ENCODE data around the gene SNN.

Gene SNN

DNA sequence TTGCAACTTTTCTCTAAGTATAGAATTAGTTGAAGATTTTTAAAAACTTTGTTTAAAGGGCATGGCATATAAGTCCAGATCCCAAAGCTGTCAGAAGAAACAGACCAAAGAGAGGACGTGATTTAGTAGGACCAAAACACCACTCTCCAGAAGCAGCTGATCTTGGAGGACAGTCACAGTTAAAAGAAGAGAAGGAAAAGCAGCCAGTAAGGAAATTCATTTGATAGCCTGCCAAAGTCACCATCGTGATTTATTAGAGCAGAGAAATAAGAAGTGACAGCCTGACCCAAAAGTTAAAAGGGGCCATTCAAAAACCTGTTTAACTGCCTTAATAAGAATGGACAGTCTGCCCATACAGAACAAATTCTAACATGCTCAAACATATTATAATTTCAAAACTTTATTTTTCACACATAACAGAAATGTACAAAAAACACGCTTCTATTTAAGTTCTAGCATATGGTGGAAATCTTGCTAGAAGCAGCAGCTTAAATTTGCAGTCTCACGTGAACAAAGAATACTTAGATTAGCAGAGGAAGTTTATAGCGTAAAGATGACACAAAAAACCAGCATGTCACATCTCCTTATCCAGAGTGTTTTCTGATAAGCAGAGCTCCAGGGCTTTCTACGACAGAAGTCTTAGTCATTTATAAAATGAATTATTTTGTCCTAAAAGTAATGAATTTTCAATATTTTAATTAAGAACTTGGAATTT lies 37.2 kb downstream of the SNN start:
- FAIRE-seq, result no peak

DNA sequence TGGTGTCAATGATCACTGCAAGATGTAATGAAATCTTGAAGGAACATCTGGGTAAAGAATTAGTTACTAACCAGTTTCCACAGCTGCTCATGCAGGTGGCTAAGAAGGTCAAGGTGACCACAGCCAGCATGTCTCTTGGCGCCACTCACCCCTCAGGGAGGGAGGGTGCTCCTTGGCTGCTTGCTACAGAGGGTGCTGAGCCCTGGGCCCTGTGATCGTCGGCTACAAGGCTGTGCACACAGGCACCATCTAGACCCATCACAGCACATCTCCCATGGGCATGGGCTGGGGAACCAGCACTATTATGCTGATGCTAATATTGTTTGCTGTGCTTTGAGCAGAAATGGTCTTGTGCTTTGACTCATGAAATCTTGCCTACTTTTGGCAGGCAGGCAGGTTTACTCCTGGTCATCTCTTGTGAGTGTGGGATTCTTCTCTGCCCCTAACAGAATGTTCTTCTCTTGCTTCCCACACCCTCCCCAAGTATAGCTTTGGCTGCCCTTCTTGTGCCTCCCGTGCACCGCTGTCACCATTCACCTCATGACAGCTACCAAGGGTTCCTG lies 38.0 kb downstream of the SNN start:
- FAIRE-seq, result no peak

DNA sequence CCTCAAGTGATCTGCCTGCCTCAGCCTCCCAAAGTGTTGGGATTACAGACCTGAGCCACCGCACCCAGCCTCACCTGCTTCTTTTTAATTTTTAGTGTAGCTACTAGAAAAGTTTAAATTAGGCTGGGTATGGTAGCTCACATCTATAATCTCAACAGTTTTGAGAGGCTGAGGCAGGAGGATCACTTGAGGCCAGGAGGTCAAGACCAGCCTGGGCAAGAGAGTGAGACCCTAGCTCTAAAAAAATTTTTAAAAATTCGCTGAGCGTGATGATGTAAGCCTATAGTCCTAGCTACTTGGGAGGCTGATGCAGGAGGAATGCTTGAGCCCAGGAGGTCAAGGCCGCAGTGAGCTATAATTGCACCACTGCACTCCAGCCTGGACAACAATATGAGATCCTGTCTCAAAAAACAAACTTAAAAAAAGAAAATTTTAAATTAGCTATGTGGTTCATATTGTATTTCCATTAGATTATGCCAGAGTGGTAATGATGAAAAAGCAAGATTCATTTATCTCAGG lies 39.5 kb downstream of the SNN start:
- no peak for FAIRE-seq

DNA sequence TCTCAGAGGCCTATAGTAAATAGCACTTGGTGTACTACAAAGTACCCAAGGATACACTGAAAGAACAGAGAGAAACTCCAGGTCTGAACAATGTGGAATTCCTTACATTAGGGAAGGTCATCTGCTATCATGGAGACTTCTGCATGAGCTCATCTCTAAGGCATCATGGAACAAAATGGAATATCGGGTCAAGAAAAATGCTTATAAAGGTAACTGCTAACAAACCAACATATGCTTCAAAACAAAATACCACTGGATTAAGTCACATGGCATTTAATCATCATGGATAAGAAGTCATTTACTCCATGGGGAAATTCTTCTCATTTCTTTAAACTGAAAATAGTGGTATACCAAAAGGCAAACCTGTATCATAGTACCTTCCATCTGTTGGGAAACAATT lies 40.2 kb downstream of the SNN start:
- FAIRE-seq, result no peak

DNA sequence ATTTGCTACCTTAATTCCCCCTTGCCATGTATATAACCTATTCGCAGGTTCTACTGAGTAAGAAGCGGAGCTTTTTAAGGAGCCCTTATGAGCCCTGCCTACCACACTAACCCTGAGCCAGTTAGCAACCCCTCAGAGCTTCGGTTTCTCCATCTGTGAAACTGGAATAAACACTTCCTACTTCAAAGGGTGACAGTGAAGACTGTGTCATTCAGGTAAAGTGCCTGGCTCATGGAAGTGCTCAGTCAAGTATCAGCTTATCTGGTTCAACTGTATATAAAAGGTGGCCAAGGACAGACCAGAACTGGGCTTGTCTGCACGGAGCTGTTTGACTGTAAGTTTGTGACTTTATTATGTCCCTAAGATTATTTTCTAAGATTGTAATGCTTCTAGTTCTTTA lies 43.4 kb downstream of the SNN start:
- FAIRE-seq, result no peak

DNA sequence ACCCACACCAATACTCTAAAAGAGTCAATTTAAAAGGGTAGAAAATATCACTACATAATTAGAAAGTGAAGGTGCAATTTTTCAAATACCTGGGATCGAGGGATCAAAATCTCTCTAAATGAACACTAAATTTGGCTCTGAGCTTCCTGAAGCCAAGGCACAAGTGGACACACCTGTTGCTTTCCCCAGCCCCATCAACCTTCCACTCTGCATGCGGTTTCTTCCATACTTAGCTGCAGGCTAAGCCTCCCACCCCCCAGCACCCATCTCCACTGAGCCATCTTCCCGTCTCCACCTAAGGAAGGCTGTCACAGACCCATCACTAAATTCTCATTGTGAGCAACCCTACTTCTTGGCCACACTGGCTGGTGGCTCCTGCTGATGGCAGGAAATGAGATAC lies 43.9 kb downstream of the SNN start:
- FAIRE-seq, result no peak

DNA sequence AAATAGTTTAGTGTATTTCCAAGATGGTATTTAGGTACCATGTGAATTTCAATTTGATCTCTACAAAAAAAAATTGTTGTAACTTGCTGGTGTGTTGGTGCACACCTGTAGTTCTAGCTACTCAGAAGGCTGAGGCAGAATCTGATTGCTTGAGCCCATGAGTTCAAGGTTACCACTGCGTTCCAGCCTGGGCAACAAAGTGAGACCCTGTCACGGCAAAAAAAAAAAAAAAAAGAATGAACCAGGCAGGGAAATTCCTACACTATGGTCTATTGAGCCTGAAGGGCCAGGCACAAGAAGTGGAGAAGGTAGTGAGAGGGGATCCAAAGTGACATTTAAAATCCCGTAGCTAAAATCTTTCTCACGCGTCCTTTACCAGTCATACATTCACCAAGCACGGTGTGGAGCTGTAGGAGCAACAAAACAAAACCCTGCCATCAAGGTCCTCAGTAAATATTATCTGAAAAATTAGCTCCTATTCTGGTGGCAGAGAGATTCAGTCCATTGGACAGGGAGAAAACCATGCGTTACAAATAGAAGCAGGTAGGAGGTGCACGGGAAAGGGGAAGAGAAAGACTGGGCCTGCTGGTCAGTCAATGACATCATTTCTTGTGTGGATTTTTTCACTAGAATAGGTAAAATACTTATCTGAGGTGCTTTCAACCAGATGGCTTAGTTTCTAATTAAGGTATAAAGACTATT lies 47.1 kb downstream of the SNN start:
- FAIRE-seq, result no peak

DNA sequence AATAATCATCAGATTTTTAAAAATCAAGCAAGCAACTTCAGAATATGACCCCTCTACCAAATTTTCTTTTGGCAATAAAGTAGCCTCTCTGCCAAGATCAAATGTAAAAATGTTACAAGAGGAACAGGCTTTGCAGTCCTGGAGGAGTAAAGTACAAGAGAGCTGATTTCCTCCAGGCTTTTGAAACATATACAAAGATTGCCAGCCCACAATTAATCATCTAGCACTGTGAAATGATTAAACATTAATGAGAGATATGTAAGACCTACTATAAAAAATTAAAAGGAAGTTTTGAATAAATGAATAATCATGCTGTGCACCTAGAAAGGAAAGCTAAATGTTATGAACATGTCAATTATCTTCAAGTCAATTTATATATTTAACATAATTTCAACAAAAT lies 48.1 kb downstream of the SNN start:
- no peak for FAIRE-seq

DNA sequence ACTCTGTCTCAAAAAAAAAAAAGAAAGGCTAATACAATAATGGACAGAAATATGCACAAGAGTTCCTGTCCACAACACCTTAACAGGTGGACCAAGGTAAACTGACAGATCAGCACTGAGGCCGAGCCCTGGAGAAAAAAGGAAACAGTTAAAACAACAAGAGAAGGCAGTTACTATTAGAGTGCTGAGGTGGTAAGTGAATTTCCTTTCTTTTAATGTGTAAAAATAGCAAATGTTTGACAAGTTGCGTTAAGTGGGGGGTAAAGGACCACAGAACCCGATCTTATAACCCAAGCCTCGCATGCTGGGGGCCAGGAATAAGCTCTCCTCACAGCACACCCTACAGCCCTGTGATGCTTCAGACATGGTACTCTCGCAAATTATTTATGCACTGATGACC lies 49.6 kb downstream of the SNN start:
- FAIRE-seq, result no peak

DNA sequence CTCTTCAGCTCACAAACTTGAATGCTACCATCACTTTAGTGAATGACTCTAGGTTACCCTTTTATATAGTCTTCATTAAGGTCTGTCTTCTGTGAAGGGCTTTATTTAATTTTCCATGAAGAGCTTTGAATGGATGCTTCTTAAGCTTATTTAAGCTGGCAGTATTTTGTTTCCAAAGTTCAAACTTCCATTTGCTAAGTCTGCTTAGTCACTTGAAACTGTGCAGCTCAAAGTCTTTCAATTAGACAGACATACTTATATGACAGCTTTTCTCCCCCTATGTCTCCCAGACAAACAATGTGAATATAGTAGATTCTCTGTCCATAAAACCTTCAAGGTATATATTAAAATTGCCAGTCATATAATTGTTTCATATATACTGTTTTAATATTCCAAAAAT lies 50.9 kb downstream of the SNN start:
- FAIRE-seq, result no peak

DNA sequence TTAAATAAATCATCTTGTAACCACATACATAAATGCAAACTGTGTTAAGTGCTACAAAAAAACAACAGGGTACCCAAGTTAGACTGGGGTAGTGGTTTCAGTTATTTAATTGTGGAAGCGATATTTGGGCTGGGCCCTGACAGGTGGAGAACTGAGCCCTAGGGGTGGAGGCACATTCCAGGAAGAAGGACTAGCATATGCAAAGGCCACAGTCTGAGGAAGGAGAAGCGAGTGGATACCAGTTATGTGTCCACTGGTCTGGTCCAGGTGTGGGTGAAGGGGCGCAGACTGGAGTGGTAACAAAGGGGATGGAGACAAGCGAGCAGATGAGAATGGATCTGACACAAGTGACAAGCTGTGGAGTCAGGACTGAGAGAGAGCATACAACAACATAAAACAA lies 51.5 kb downstream of the SNN start:
- no peak for FAIRE-seq

DNA sequence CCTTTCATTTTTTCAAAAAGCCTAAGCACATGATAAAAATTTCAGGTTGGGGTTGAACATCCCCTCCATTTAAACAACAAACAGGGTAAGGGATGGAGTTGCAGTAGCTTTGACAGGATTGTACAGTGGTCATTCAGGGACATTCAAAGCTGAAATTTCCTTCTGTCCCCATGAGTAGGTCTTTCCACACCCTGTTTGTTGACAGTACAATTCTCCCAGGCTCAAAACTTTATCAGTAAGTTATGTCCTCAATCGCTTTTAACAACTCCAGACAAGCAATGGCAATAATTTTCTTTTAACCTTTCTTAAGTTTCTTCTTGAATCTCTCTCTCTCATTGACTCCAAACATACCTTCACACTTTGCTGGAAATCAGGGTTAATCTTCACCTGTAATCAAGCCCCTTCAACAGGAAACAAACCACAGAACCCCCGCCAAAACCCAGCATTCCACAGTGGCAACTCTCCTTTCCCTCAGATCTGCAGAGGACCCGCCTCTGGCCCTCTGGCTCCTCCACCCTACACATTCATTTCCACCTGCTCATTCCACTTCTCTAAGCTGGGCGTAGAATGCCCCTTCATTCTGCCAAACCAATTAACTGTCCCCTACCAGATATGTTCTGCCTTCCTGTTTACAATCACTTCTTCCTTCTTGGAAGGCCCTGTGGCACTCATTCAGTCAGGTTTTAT lies 53.7 kb downstream of the SNN start:
- no peak for FAIRE-seq

DNA sequence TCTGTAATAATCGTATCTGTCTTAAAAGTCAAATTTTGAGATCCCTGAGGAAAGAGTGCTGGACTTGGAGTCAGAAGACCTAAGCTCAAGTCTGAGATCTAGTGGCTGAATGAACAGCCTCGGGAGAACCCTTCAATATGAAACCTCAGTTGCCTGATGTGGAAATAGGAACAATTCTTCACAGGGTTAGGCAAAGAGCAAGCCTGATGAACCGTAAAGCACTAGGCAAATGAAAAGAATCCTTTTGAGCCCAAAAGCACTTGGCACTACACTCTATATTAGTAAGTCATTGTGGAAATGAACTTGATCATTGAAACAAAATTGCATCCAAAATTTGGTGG lies 54.2 kb downstream of the SNN start:
- FAIRE-seq, result no peak

DNA sequence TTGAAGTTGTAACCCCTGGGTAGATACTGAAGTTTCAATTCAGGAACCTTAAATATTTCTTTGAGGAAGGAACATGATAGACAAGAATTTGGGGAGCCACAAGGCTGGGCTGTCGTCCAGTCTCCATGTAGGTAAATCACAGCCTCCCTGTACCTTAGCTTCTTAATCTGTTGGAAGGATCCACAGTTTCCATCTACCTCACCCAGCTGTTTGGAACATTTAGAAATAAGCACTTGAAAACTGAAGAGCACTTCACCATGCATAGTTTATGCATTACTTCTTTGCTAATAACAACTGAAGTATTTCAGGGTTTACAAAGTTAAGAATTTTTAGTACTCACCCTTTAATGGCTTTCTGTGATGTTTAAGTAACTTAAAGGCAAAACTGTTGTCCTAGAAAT lies 57.2 kb downstream of the SNN start:
- FAIRE-seq, result no peak

DNA sequence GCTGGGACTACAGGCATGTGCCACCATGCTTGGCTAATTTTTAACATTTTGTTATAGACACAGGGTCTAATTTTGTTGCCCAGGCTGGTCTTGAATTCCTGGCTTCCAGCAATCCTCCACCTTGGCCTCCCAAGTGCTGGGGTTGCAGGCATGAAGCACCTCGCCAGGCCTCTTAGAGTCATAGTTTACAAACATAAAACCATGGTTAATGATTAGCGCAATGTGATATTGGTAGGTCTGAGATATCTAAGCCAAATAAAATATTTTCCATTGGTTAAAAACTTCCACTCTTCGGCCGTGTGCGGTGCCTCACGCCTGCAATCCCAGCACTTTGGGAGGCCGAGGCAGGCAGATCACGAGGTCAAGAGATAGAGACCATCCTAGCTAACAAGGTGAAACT lies 57.8 kb downstream of the SNN start:
- FAIRE-seq, result no peak

DNA sequence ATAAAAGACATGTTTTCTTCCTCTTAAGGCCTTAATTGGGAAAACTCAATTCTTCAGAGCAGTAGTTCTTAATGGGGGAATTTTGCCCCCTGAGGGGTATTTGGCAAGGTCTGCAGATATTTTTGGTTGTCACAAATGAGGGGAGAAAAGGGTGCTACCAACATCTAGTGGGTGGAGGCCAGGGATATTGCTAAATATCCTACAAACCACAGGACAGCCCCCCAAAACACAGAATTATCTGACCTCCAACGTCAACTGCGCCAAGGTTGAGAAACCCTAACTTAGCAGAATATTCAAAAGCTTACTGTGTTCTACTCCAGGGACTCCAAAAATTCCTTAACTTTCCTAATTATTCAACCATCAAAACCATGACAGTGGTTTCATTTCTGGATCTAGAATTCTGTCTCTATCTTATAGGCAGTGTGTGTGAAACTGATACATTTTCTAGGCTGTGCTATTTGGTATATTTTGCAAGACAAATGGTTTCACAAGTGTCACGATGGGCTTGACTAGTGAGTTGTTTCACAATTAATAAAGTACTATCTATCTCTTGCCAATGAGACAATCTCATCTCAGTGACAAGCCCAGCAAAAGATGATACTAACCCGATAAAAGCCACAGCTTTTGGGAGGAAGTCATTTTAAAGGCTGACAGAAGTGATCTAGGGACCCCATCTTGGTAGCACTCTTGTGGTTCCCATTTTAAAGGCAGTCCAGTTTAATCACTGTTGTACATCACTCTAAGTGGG lies 59.7 kb downstream of the SNN start:
- FAIRE-seq, result no peak
